ENCODE measurements around the gene ADI1. TPM values are rescaled to one million over a fixed set of nuclear protein-coding genes. Genes with fewer than 3 reads are reported as not detected.

The ADI1 gene
- polyA plus RNA-seq, 1 of the 3 experiments (the other 2 are of a cell fraction): 67.2 TPM

GRCh38 chr2:3543023-3543683 lies 23.8 kb upstream of the ADI1 start:
- Histone ChIP-seq H4K20me1 (ENCODE audit: insufficient read depth) (no peaks in the 10 kb centered on the region), H3K36me3 (replicated peaks in 1 of 2; ENCODE audit: control insufficient read depth in 1 of 2, insufficient read depth in 2 of 2, low read length in 1 of 2) (peaks cover 66 to 78% of the 10 kb centered on the region in 2 experiments), H3K79me2 (ENCODE audit: insufficient read depth) (peaks cover 44% of the 10 kb centered on the region), H3K9me3 (no peaks in the 10 kb centered on the region), H3F3A (replicated peaks; ENCODE audit: insufficient read depth) (peaks cover 12% of the 10 kb centered on the region), H3K4me2 (no peak overlapping the region), H3K4me3 (ENCODE audit: low read depth in 2 of 2, low read length in 1 of 2) (no peak overlapping the region), H3K9me2 (no peaks in the 10 kb centered on the region), H3K9ac (no peak overlapping the region), H3K27ac (ENCODE audit: low read depth in 2 of 2, low read length in 1 of 2) (no peak overlapping the region), H2AFZ (ENCODE audit: low read depth) (no peak overlapping the region), H3K27me3 (ENCODE audit: insufficient read depth) (no peaks in the 10 kb centered on the region), H3K4me1 (ENCODE audit: control insufficient read depth in 1 of 2, insufficient read depth in 2 of 2, low read depth in 1 of 2, low read length in 1 of 2) (no peaks in the 10 kb centered on the region)
- ChIA-PET POLR2A (interaction anchor here (1.3 kb wide), 1 partner anchor 15 kb away, joined by 7 read pairs; the partner anchor contains the start of gene RNASEH1), CTCF (interaction anchor here (0.7 to 3.0 kb wide), 4 partner anchors 11 to 119 kb away, joined by 3 to 10 read pairs (median 4); partner anchors contain the start of gene RNASEH1)
- 83% methylated on average over 6 of the region's 6 CpGs for WGBS (ENCODE audit: low lambda C conversion rate)
- TF ChIP-seq, protein P1, sequence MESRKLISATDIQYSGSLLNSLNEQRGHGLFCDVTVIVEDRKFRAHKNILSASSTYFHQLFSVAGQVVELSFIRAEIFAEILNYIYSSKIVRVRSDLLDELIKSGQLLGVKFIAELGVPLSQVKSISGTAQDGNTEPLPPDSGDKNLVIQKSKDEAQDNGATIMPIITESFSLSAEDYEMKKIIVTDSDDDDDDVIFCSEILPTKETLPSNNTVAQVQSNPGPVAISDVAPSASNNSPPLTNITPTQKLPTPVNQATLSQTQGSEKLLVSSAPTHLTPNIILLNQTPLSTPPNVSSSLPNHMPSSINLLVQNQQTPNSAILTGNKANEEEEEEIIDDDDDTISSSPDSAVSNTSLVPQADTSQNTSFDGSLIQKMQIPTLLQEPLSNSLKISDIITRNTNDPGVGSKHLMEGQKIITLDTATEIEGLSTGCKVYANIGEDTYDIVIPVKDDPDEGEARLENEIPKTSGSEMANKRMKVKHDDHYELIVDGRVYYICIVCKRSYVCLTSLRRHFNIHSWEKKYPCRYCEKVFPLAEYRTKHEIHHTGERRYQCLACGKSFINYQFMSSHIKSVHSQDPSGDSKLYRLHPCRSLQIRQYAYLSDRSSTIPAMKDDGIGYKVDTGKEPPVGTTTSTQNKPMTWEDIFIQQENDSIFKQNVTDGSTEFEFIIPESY (IDR thresholded peaks at IDR 0.05; ENCODE audit: borderline replicate concordance, low read depth): no peak
- TF ChIP-seq CHD2 (IDR thresholded peaks at IDR 0.05; ENCODE audit: low read length, partially characterized antibody): no peak
- TF ChIP-seq, protein P2, sequence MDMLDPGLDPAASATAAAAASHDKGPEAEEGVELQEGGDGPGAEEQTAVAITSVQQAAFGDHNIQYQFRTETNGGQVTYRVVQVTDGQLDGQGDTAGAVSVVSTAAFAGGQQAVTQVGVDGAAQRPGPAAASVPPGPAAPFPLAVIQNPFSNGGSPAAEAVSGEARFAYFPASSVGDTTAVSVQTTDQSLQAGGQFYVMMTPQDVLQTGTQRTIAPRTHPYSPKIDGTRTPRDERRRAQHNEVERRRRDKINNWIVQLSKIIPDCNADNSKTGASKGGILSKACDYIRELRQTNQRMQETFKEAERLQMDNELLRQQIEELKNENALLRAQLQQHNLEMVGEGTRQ (IDR thresholded peaks at IDR 0.05; ENCODE audit: borderline replicate concordance, low read depth, low read length): no peak
- TF ChIP-seq EZH2phosphoT487 (IDR thresholded peaks at IDR 0.05; ENCODE audit: borderline replicate concordance, low read depth): no peak
- TF ChIP-seq RAD21 (IDR thresholded peaks at IDR 0.05; ENCODE audit: low read length): no peak
- no peak for TF ChIP-seq ELF1 (IDR thresholded peaks at IDR 0.05)
- no peak for TF ChIP-seq POLR2AphosphoS5 (IDR thresholded peaks at IDR 0.05; ENCODE audit: low read depth, low read length)
- no peak for TF ChIP-seq IRF3 (IDR thresholded peaks at IDR 0.05; ENCODE audit: low read depth, low read length)
- no peak for TF ChIP-seq SMC3 (IDR thresholded peaks at IDR 0.05; ENCODE audit: low read depth, low read length)
- TF ChIP-seq, protein P3, sequence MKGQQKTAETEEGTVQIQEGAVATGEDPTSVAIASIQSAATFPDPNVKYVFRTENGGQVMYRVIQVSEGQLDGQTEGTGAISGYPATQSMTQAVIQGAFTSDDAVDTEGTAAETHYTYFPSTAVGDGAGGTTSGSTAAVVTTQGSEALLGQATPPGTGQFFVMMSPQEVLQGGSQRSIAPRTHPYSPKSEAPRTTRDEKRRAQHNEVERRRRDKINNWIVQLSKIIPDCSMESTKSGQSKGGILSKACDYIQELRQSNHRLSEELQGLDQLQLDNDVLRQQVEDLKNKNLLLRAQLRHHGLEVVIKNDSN (IDR thresholded peaks at IDR 0.05; ENCODE audit: borderline replicate concordance, low read depth): no peak
- no peak for TF ChIP-seq FOSL2 (IDR thresholded peaks at IDR 0.05; ENCODE audit: borderline replicate concordance, low read depth)
- TF ChIP-seq EP300 (IDR thresholded peaks at IDR 0.05; ENCODE audit: borderline replicate concordance in 1 of 2, low read depth in 1 of 2, low read length in 1 of 2): no peak
- TF ChIP-seq FOXJ3 (CRISPR knock-in tag; IDR thresholded peaks at IDR 0.05): no peak
- no peak for DNase-seq

Data from SK-N-SH (cell line).